GM19395 (cell line): ENCODE data around the gene KIF5C.

ENCODE experiments used
- ATAC-seq: cut with Tn5 transposase; IDR thresholded peaks from one replicate; pipeline ENCODE4 v1.9.1; 2021; ENCODE audit warnings: mild to moderate bottlenecking, moderate library complexity; ENCODE audit not compliant: unreplicated experiment

Gene KIF5C

GRCh38 chr2:149068996-149069888, 194.2 kb downstream of the KIF5C start:
- no peak for ATAC-seq

GRCh38 chr2:149070681-149071320, 195.8 kb downstream of the KIF5C start:
- ATAC-seq: no peak

GRCh38 chr2:149075105-149075504, 200.1 kb downstream of the KIF5C start:
- ATAC-seq: no peak

GRCh38 chr2:149075853-149076252, 200.8 kb downstream of the KIF5C start:
- ATAC-seq: no peak
